ENCODE measurements around the gene WDR33.
A peak's percentile ranks its signal among the peaks of the same experiment; 100 is the strongest.

Gene WDR33

DNA sequence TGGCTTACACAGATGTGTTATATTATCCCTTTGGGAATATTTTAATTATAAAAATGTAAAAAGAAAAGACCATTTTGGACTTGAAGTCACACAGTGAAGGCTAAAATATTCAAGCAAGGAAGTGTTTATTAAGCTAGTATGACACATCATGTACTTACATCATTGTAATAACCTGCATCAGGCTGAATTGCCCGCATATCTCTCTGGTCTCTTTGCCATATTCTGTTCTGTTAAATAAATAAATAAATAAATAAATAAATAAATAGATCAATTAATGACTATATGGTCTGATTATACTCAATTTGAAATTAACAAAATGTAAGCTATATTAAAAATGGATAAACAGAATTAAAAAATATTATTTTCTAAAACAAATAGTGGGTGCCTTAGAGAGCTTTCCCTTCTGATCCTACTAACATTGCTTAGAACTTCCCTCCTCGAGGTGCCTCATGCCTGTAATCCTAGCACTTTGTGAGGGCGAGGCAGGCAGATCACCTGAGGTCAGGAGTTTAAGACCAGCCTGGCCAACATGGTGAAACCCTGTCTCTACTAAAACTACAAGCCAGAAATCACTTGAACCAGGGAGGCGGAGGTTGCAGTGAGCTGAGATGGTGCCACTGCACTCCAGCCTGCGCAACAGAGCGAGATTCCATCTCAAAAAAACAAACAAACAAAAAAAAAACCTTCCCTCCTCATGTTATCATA, 42.0 kb downstream of the WDR33 start:
- CTCF ChIA-PET = interaction anchor here (0.6 kb wide), 1 partner anchor 119 kb away, joined by 3 read pairs; no protein-coding TSS in a partner anchor
- POLR2A ChIA-PET (ENCODE audit: low non-redundant PET) = no interaction called here
- TF ChIP-seq, protein P1, sequence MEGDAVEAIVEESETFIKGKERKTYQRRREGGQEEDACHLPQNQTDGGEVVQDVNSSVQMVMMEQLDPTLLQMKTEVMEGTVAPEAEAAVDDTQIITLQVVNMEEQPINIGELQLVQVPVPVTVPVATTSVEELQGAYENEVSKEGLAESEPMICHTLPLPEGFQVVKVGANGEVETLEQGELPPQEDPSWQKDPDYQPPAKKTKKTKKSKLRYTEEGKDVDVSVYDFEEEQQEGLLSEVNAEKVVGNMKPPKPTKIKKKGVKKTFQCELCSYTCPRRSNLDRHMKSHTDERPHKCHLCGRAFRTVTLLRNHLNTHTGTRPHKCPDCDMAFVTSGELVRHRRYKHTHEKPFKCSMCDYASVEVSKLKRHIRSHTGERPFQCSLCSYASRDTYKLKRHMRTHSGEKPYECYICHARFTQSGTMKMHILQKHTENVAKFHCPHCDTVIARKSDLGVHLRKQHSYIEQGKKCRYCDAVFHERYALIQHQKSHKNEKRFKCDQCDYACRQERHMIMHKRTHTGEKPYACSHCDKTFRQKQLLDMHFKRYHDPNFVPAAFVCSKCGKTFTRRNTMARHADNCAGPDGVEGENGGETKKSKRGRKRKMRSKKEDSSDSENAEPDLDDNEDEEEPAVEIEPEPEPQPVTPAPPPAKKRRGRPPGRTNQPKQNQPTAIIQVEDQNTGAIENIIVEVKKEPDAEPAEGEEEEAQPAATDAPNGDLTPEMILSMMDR (conservative IDR thresholded peaks at IDR 0.05; ENCODE audit: low read depth) = no peak
- H3K27ac ChIP-seq = no peak overlapping the region
- DNase-seq (ENCODE audit: low spot score) = peak; percentile 25

DNA sequence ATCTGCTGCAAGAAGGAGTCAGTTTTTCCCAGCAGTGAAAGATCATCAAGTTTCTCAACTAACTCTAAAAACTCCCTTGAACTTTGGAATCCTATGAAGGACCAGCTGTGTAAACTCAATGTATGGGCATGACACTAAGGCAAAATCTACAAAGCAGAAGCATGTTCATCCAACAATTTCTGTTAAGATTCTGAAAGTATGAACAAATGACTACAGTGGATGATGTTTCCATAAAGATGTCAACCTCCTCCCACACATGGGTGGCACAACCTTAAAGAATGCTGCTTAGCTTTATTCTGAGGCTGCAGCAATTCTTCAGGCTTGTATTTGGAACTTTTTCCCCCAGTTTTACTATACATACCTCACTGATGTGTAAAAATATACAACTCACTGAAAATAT, 47.2 kb downstream of the WDR33 start:
- TF ChIP-seq, protein P1 (conservative IDR thresholded peaks at IDR 0.05; ENCODE audit: low read depth) = no peak
- no peak for DNase-seq (ENCODE audit: low spot score)
- ChIA-PET CTCF (no interaction called here), POLR2A (ENCODE audit: low non-redundant PET) (no interaction called here)
- H3K27ac ChIP-seq = no peak overlapping the region

DNA sequence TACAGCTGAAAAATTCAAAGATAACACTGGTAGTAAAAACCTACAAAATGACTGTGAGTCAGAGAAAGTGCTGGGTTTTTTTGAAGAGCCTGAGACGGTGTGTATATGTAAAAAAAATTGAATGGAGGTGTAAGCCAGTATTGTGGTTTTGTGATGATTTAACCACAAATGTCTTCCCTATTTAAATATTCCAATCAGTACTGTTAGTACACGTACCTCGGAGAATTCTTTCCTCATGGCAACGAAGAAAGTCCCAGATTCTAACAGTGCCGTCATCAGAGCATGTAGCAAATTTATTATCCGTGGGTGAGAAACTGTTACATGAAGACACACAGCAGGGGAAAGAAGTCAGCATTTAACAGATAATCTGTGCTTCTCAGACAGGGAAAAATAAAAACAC, 48.1 kb downstream of the WDR33 start:
- ChIA-PET CTCF (no interaction called here), POLR2A (ENCODE audit: low non-redundant PET) (no interaction called here)
- no peak for DNase-seq (ENCODE audit: low spot score)
- TF ChIP-seq, protein P1 (conservative IDR thresholded peaks at IDR 0.05; ENCODE audit: low read depth) = no peak
- no peak overlapping the region for H3K27ac ChIP-seq

DNA sequence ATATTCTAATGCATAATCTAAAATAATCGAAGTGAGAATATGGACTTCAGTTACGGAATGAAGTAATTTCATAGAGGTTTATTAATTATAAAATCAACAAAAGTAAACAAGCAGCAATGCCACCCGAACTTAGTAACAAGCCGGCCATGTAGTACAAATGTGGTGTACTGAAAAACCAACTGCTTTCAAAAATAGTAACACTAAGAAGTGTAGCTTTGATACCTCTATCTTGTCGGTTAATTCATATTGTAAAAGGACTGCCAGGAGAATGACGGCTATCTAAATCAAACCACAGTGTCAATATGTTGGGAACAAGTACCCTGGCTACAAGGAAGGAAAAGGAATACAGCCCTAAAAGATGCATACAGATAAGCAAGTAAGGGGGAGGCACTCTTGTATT, 48.5 kb downstream of the WDR33 start:
- TF ChIP-seq, protein P1 (conservative IDR thresholded peaks at IDR 0.05; ENCODE audit: low read depth) = no peak
- CTCF ChIA-PET = no interaction called here
- POLR2A ChIA-PET (ENCODE audit: low non-redundant PET) = no interaction called here

DNA sequence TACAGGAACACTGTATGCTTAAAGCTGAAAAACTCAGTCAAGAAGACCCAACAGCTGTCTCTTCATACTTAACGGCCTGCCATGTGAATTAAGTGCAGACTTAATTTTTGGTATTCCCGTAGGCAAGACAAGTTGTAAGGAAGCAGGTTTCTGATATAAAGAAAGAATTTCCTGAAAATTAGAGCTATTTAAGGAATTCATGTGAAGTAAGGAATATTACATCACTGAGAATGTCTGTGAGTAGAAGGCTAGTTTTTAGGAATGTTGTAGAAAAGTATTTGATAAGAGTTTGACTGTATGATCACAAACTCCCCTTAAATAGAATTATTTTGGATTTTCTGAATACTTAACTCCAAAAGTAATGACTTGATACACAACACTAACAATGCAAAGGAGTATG, 51.0 kb downstream of the WDR33 start:
- H3K27ac ChIP-seq = no peak overlapping the region
- ChIA-PET CTCF (interaction anchor here (0.6 kb wide), 1 partner anchor 183 kb away, joined by 5 read pairs; no protein-coding TSS in a partner anchor), POLR2A (ENCODE audit: low non-redundant PET) (no interaction called here)
- DNase-seq (ENCODE audit: low spot score) = no peak
- TF ChIP-seq, protein P1 (conservative IDR thresholded peaks at IDR 0.05; ENCODE audit: low read depth) = no peak

More for the DNA sequence above, 48.5 kb downstream of the WDR33 start:
- no peak overlapping the region for H3K27ac ChIP-seq
- DNase-seq (ENCODE audit: low spot score) = no peak

DNA sequence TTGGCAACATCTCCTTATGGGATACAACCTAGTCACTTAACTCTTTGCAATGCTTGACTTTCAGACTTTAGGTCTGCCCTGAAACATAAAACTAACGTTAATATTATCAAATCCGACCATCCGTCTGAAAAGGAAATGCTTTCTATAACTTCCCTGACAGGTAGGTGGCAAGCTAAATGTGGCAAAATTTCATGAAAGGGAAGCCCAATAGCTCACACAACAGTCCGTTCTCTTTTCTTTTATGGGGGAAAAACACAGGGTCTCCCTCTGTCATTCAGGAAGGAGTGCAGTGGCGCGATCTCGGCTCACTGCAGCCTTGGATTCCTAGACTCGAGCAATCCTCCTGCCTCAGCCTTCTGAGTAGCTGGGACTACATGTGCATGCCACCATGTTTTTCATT, 56.8 kb downstream of the WDR33 start:
- TF ChIP-seq, protein P1 (conservative IDR thresholded peaks at IDR 0.05; ENCODE audit: low read depth) = no peak
- POLR2A ChIA-PET (ENCODE audit: low non-redundant PET) = no interaction called here
- no peak for DNase-seq (ENCODE audit: low spot score)
- no peak overlapping the region for H3K27ac ChIP-seq
- CTCF ChIA-PET = no interaction called here

All from RWPE1 (cell line).